HCT116 (cell line): ENCODE results near the gene TMEM178B. TPM values are rescaled to one million over a fixed set of nuclear protein-coding genes. Genes with fewer than 3 reads are reported as not detected.
"Not testable (repeated sequence)": the region's sequence is repeated elsewhere in the genome, so short reads cannot be mapped to it uniquely, and the experiment has no call there.

Experiments
- ATAC-seq: fragments of 200-7000 bp; cut with Tn5 transposase; 2 replicates; pipeline ENCODE4 v1.9.1; 2020; ENCODE audit warnings: mild to moderate bottlenecking, moderate library complexity
- BruUV-seq: library from RNA; stranded (reverse); fragments of 400-500 nt; replicated peaks from 2 replicates; lab custom pipeline; 2021; lab: Mats Ljungman, UMichigan
- CTCF ChIA-PET: fragments of 300-600 bp; sonication (Branson Sonifier 250); formaldehyde crosslinking; loops from one replicate; lab custom pipeline; 2021; ENCODE audit warnings: antibody characterized with exemption; lab: Charles Lee
- POLR2A ChIA-PET: fragments of 300-600, 350-600 bp; sonication (Branson Sonifier 250); formaldehyde crosslinking; loops from one replicate; lab custom pipeline; 2021; ENCODE audit warnings: antibody characterized with exemption; lab: Charles Lee
- RAD21 ChIA-PET, 2 experiments: fragments of 300-600 bp; sonication (Branson Sonifier 250); formaldehyde crosslinking; loops; one replicate each; lab custom pipeline; 2023; ENCODE audit warnings: low total read pairs in 2 of 2; ENCODE audit not compliant: uncharacterized antibody in 2 of 2, unreplicated experiment in 2 of 2, low non-redundant PET in 1 of 2; lab: Charles Lee
- DNase-seq: peaks from one replicate; pipeline ENCODE4 v3.0.0-alpha.2; 2010; ENCODE audit warnings: low read depth, low spot score
- H2AFZ ChIP-seq: fragments of 200-600 bp; shearing (Covaris generic), sonication (generic); 2 replicates; pipeline ENCODE4 v1.6.1; 2017; ENCODE audit warnings: low read depth, mixed run types, mixed read lengths, antibody characterized with exemption, low read length; ENCODE audit not compliant: poor library complexity, severe bottlenecking
- H3K27ac ChIP-seq: 2 replicates; pipeline ENCODE4 v1.5.1; 2012; ENCODE audit warnings: low read depth, low read length
- H3K27me3 ChIP-seq: fragments of 200-600 bp; sonication (generic); 2 replicates; pipeline ENCODE4 v1.6.1; 2016; ENCODE audit warnings: mixed run types, low read length, mixed read lengths; ENCODE audit not compliant: insufficient read depth
- H3K36me3 ChIP-seq, 2 experiments: fragments of 200-500 bp in 1 of 2; fragments of 200-600 bp in 1 of 2; sonication (Bioruptor generic) in 1 of 2; sonication (generic) in 1 of 2; 2 replicates each; pipeline versions ENCODE4 v1.5.1 to v1.6.1; 2014 to 2016; ENCODE audit warnings: low read length in 2 of 2, inconsistent platforms in 1 of 2, mixed read lengths in 1 of 2, mixed run types in 1 of 2; ENCODE audit not compliant: insufficient read depth in 2 of 2, control insufficient read depth in 1 of 2
- H3K4me1 ChIP-seq, 2 experiments: fragments of 200-600 bp in 1 of 2; sonication (generic) in 1 of 2; 2 replicates each; pipeline versions ENCODE4 v1.5.1 to v1.6.1; 2012 to 2017; ENCODE audit warnings: low read length in 2 of 2, inconsistent platforms in 1 of 2, mild to moderate bottlenecking in 1 of 2, mixed read lengths in 1 of 2, mixed run types in 1 of 2, moderate library complexity in 1 of 2; ENCODE audit not compliant: insufficient read depth in 2 of 2, control insufficient read depth in 1 of 2
- H3K4me2 ChIP-seq: fragments of 200-600 bp; sonication (generic); 2 replicates; pipeline ENCODE4 v1.6.1; 2017; ENCODE audit warnings: mixed run types, low read length, mixed read lengths
- H3K4me3 ChIP-seq, 2 experiments: fragments of 200-600 bp in 1 of 2; sonication (generic) in 1 of 2; replicated peaks in 1 of 2; 2 replicates each; pipeline ENCODE4 v1.5.1; 2011 to 2016; ENCODE audit warnings: low read length in 2 of 2, control low read depth in 1 of 2, low read depth in 1 of 2, mild to moderate bottlenecking in 1 of 2, mixed read lengths in 1 of 2, mixed run types in 1 of 2
- H3K79me2 ChIP-seq: fragments of 200-600 bp; sonication (generic); 2 replicates; pipeline ENCODE4 v1.6.1; 2017; ENCODE audit warnings: mild to moderate bottlenecking, mixed run types, low read length, moderate library complexity, mixed read lengths; ENCODE audit not compliant: insufficient read depth
- H3K9ac ChIP-seq: fragments of 200-600 bp; sonication (generic); 2 replicates; pipeline ENCODE4 v1.6.1; 2016; ENCODE audit warnings: low read length, mixed read lengths
- H3K9me2 ChIP-seq: fragments of 200-600 bp; sonication (generic), shearing (Covaris generic); 2 replicates; pipeline ENCODE4 v1.6.1; 2017; ENCODE audit warnings: mixed run types, mild to moderate bottlenecking, moderate library complexity; ENCODE audit not compliant: insufficient read depth
- H3K9me3 ChIP-seq, 2 experiments: fragments of 200-500 bp in 1 of 2; fragments of 200-600 bp in 1 of 2; sonication (Bioruptor generic) in 1 of 2; sonication (generic) in 1 of 2; 2 replicates each; pipeline ENCODE4 v1.6.1; 2014 to 2017; ENCODE audit warnings: low read length in 2 of 2, mixed read lengths in 2 of 2, inconsistent platforms in 1 of 2, low read depth in 1 of 2, mild to moderate bottlenecking in 1 of 2, mixed run types in 1 of 2, moderate library complexity in 1 of 2; ENCODE audit not compliant: control insufficient read depth in 1 of 2, insufficient read depth in 1 of 2
- H4K20me1 ChIP-seq: fragments of 200-600 bp; sonication (generic), shearing (Covaris generic); 2 replicates; pipeline ENCODE4 v1.6.1; 2017; ENCODE audit warnings: mixed run types, mild to moderate bottlenecking, moderate library complexity; ENCODE audit not compliant: insufficient read depth
- CBX3 ChIP-seq: IDR thresholded peaks from 2 replicates; pipeline ENCODE4 v1.6.1; 2012; ENCODE audit warnings: low read depth
- CEBPB ChIP-seq: IDR thresholded peaks from 2 replicates; pipeline ENCODE4 v1.6.1; 2012; ENCODE audit warnings: low read depth
- CTCF ChIP-seq, 3 experiments: fragments of 200-600 bp in 1 of 3; sonication (generic) in 1 of 3; IDR thresholded peaks in 2 of 3; conservative IDR thresholded peaks in 1 of 3; 2 replicates each; pipeline ENCODE4 v1.5.1; 2012 to 2017; ENCODE audit warnings: low read depth in 2 of 3, low read length in 2 of 3, antibody characterized with exemption in 1 of 3, borderline replicate concordance in 1 of 3, control low read depth in 1 of 3, mild to moderate bottlenecking in 1 of 3, mixed read lengths in 1 of 3, mixed run types in 1 of 3, moderate library complexity in 1 of 3; ENCODE audit not compliant: insufficient read depth in 1 of 3
- MAX ChIP-seq: IDR thresholded peaks from 2 replicates; pipeline ENCODE4 v1.6.1; 2012
- RAD21 ChIP-seq: IDR thresholded peaks from 2 replicates; pipeline ENCODE4 v1.6.1; 2012; ENCODE audit warnings: low read depth, mild to moderate bottlenecking
- intact Hi-C: fragments of 100-400 bp; cut with micrococcal nuclease; formaldehyde crosslinking; loops from 2 replicates; pipeline ENCODE4 v1.10.0; 2022
- total RNA-seq: library from RNA; stranded (reverse); gene quantifications from one replicate; pipeline ENCODE4 v1.2.1, GENCODE V29; 2021; ENCODE audit not compliant: unreplicated experiment

The TMEM178B gene
- total RNA-seq, 1 experiment from 2014 or later, result 0.02 TPM

GRCh38 chr7:141057788-141058187, 16.1 kb upstream of the TMEM178B start:
- no peaks in the 10 kb centered on the region for H3K79me2 ChIP-seq
- ChIA-PET CTCF (no interaction called here), RAD21 (no interaction called here), POLR2A (no interaction called here)
- no peak for DNase-seq
- H3K4me1 ChIP-seq, result no peaks in the 10 kb centered on the region
- H3K9me3 ChIP-seq, result no peaks in the 10 kb centered on the region; a peak in 1 of 4 replicates
- H3K4me2 ChIP-seq, result no peak overlapping the region
- no peak overlapping the region for H3K9ac ChIP-seq
- BruUV-seq, result no TSS peak
- H3K27me3 ChIP-seq, result no peaks in the 10 kb centered on the region; the same call in 1 of the 2 replicates
- H3K27ac ChIP-seq, result no peak overlapping the region
- H3K36me3 ChIP-seq, result no peaks in the 10 kb centered on the region
- no peak overlapping the region for H2AFZ ChIP-seq
- ATAC-seq, result no peak
- no peaks in the 10 kb centered on the region for H4K20me1 ChIP-seq
- TF ChIP-seq CBX3, result no peak
- TF ChIP-seq CEBPB, result no peak
- no peak overlapping the region for H3K4me3 ChIP-seq
- H3K9me2 ChIP-seq, result no peaks in the 10 kb centered on the region
- intact Hi-C loops, result no loop called here

GRCh38 chr7:141067856-141068255, 6.0 kb upstream of the TMEM178B start:
- CTCF ChIA-PET, H3K9ac ChIP-seq, H3K36me3 ChIP-seq, H3K4me3 ChIP-seq, H3K27me3 ChIP-seq, BruUV-seq, DNase-seq, H3K4me2 ChIP-seq, H3K4me1 ChIP-seq, intact Hi-C loops, H2AFZ ChIP-seq, H3K9me3 ChIP-seq, H3K9me2 ChIP-seq, H4K20me1 ChIP-seq, RAD21 ChIA-PET, H3K79me2 ChIP-seq, ATAC-seq, POLR2A ChIA-PET, H3K27ac ChIP-seq: not testable (repeated sequence)

GRCh38 chr7:141071260-141071854, 2.5 kb upstream of the TMEM178B start:
- H3K4me2 ChIP-seq, result no peak overlapping the region; the same call in 1 of the 2 replicates
- H3K9me2 ChIP-seq, result no peaks in the 10 kb centered on the region
- H3K9me3 ChIP-seq, result no peaks in the 10 kb centered on the region
- ChIA-PET RAD21 (no interaction called here), CTCF (no interaction called here), POLR2A (no interaction called here)
- no peaks in the 10 kb centered on the region for H3K79me2 ChIP-seq
- no peak overlapping the region for H3K27ac ChIP-seq
- peak; percentile 4 for DNase-seq
- no TSS peak for BruUV-seq
- H4K20me1 ChIP-seq, result no peaks in the 10 kb centered on the region
- H3K36me3 ChIP-seq, result no peaks in the 10 kb centered on the region
- H3K4me3 ChIP-seq, result no peak overlapping the region
- ATAC-seq, result peak; percentile 58
- no peaks in the 10 kb centered on the region for H3K4me1 ChIP-seq
- H2AFZ ChIP-seq, result no peak overlapping the region
- 0 out of 2 replicates have a peak, but pooled peaks cover 2% of the 10 kb centered on the region for H3K27me3 ChIP-seq
- intact Hi-C loops, result no loop called here
- no peak overlapping the region for H3K9ac ChIP-seq
- TF ChIP-seq RAD21 (peak; percentile 57), CTCF (IDR thresholded peaks at IDR 0.05 in 2 of 3, conservative IDR thresholded peaks at IDR 0.05 in 1 of 3; ENCODE audit: borderline replicate concordance in 1 of 3, insufficient read depth in 1 of 3, low read depth in 2 of 3, low read length in 2 of 3) (peak; percentile 11 to 29 (median 22); a peak in 3 of 6 replicates), MAX (no peak)
